Prostate gland (tissue), 2 donors: ENCODE data around the gene ACACA.

ENCODE experiments used
- POLR2A ChIP-seq: fragments of 450-650 bp; IDR thresholded peaks from one replicate; pipeline ENCODE4 v1.6.1; 2016; ENCODE audit warnings: antibody characterized with exemption, mild to moderate bottlenecking
- TF ChIP-seq, protein P1 (sequence below), 4 experiments: fragments of 200-600 bp in 2 of 4; fragments of 450-650 bp in 2 of 4; sonication (generic) in 2 of 4; IDR thresholded peaks; 1 replicate in 3 of 4; 2 replicates in 1 of 4; pipeline ENCODE4 v1.5.1; 2016 to 2019; ENCODE audit warnings: antibody characterized with exemption in 4 of 4, mild to moderate bottlenecking in 2 of 4, moderate library complexity in 2 of 4

DNA sequence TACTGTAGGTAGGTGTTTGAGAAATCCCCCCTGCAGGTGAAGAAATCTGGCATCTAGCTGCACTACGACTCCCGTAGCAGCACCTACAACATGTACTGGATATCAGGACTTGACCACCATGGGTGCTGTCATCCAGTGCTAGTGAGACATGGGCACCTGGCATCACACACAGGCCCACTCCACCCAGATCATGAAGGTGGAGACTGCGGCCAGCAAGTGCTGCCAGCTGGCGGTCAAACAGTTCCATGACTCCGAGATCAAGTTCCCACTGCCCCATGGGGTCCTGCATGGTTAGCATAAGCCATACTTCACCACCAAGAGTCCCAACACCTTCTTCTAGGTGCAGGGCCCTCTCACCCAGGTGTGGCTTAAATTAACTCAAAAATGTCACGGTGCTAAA, 243.8 kb downstream of the ACACA start:
- TF ChIP-seq, protein P1, sequence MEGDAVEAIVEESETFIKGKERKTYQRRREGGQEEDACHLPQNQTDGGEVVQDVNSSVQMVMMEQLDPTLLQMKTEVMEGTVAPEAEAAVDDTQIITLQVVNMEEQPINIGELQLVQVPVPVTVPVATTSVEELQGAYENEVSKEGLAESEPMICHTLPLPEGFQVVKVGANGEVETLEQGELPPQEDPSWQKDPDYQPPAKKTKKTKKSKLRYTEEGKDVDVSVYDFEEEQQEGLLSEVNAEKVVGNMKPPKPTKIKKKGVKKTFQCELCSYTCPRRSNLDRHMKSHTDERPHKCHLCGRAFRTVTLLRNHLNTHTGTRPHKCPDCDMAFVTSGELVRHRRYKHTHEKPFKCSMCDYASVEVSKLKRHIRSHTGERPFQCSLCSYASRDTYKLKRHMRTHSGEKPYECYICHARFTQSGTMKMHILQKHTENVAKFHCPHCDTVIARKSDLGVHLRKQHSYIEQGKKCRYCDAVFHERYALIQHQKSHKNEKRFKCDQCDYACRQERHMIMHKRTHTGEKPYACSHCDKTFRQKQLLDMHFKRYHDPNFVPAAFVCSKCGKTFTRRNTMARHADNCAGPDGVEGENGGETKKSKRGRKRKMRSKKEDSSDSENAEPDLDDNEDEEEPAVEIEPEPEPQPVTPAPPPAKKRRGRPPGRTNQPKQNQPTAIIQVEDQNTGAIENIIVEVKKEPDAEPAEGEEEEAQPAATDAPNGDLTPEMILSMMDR (IDR thresholded peaks at IDR 0.05), result no peak
- no peak for TF ChIP-seq POLR2A
